Right kidney (tissue), 1 donor: ENCODE data around the gene SLC16A5.
A peak's percentile ranks its signal among the peaks of the same experiment; 100 is the strongest.
"Not testable (repeated sequence)": the region's sequence is repeated elsewhere in the genome, so short reads cannot be mapped to it uniquely, and the experiment has no call there.

Source experiments
- DNase-seq: peaks from one replicate; pipeline ENCODE4 v3.0.0-alpha.2; 2016

Gene SLC16A5

GRCh38 chr17:75110234-75110937 is 22.6 kb downstream of the SLC16A5 start:
- no peak for DNase-seq

- no peak for DNase-seq
Observed at GRCh38 chr17:75111777-75112335, 24.1 kb downstream of the SLC16A5 start.

GRCh38 chr17:75113798-75114551 is 26.2 kb downstream of the SLC16A5 start:
- DNase-seq = peak; percentile 88

- no peak for DNase-seq
Observed at GRCh38 chr17:75114552-75115314, 27.0 kb downstream of the SLC16A5 start.

GRCh38 chr17:75115555-75115954 is 27.8 kb downstream of the SLC16A5 start:
- DNase-seq = no peak

- DNase-seq = no peak
Observed at GRCh38 chr17:75116737-75117136, 29.0 kb downstream of the SLC16A5 start.

- no peak for DNase-seq
Observed at GRCh38 chr17:75118307-75118706, 30.6 kb downstream of the SLC16A5 start.

GRCh38 chr17:75124041-75124818 is 36.5 kb downstream of the SLC16A5 start:
- no peak for DNase-seq

GRCh38 chr17:75124819-75125162 is 37.0 kb downstream of the SLC16A5 start:
- DNase-seq = no peak

- DNase-seq = no peak
Observed at GRCh38 chr17:75125984-75126383, 38.2 kb downstream of the SLC16A5 start.

GRCh38 chr17:75126954-75127353 is 39.2 kb downstream of the SLC16A5 start:
- DNase-seq = no peak

GRCh38 chr17:75127936-75128335 is 40.2 kb downstream of the SLC16A5 start:
- not testable (repeated sequence) for DNase-seq

GRCh38 chr17:75128694-75129505 is 41.1 kb downstream of the SLC16A5 start:
- no peak for DNase-seq

GRCh38 chr17:75129576-75129975 is 41.8 kb downstream of the SLC16A5 start:
- no peak for DNase-seq

- DNase-seq = no peak
Observed at GRCh38 chr17:75130059-75130631, 42.4 kb downstream of the SLC16A5 start.

GRCh38 chr17:75130632-75131277 is 43.0 kb downstream of the SLC16A5 start:
- peak; percentile 89 for DNase-seq

- peak; percentile 97 for DNase-seq
Observed at GRCh38 chr17:75131278-75132017, 43.7 kb downstream of the SLC16A5 start, which contains the start of gene NT5C. TSS of gene NT5C (minus strand) at chr17:75131742. CDS start at chr17:75131707, 35 bp downstream.

GRCh38 chr17:75132018-75133000 is 44.6 kb downstream of the SLC16A5 start:
- not testable (repeated sequence) for DNase-seq
